CD4-positive, alpha-beta T cell (primary cell): Measurements from ENCODE around the gene EIF2B1. TPM values are rescaled to one million over a fixed set of nuclear protein-coding genes. Genes with fewer than 3 reads are reported as not detected.

Experiments
- ATAC-seq: fragments of 200-7000 bp; cut with Tn5 transposase; one replicate; pipeline ENCODE4 v1.10.0; 2022; ENCODE audit warnings: mild to moderate bottlenecking; ENCODE audit not compliant: poor library complexity
- CTCF ChIA-PET: fragments of 350-600 bp; sonication (Branson Sonifier 250); formaldehyde crosslinking; loops from one replicate; lab custom pipeline; 2021; ENCODE audit warnings: antibody characterized with exemption, inconsistent platforms; lab: Charles Lee
- POLR2A ChIA-PET: fragments of 350-600 bp; sonication (Branson Sonifier 250); formaldehyde crosslinking; loops from one replicate; lab custom pipeline; 2021; ENCODE audit warnings: antibody characterized with exemption, inconsistent platforms; lab: Charles Lee
- DNase-seq, 14 experiments: peaks; one replicate each; pipeline ENCODE4 v3.0.0-alpha.2; 2013 to 2020; ENCODE audit warnings: mixed read lengths in 2 of 14
- H3K27ac ChIP-seq, 2 donors: one replicate each; pipeline versions ENCODE4 v1.5.1 to v1.7.0; 2013; ENCODE audit warnings: low read length in 2 of 2, low read depth in 1 of 2, mild to moderate bottlenecking in 1 of 2
- H3K27me3 ChIP-seq, 2 experiments: 1 replicate in 1 of 2; 2 replicates in 1 of 2; pipeline versions ENCODE4 v1.6.1 to v1.7.0; 2013; ENCODE audit warnings: low read length in 2 of 2, control low read depth in 1 of 2, mild to moderate bottlenecking in 1 of 2, moderate library complexity in 1 of 2; ENCODE audit not compliant: insufficient read depth in 2 of 2, control insufficient read depth in 1 of 2
- H3K36me3 ChIP-seq: one replicate; pipeline ENCODE4 v1.6.1; 2013; ENCODE audit warnings: low read length, control low read depth; ENCODE audit not compliant: insufficient read depth
- H3K4me1 ChIP-seq: one replicate; pipeline ENCODE4 v1.6.1; 2013; ENCODE audit warnings: low read length, control low read depth; ENCODE audit not compliant: insufficient read depth
- H3K4me3 ChIP-seq: one replicate; pipeline ENCODE4 v1.5.1; 2013; ENCODE audit warnings: mild to moderate bottlenecking, low read length, moderate library complexity
- H3K9me3 ChIP-seq, 2 experiments: 1 replicate in 1 of 2; 2 replicates in 1 of 2; pipeline versions ENCODE4 v1.6.1 to v1.7.0; 2013; ENCODE audit warnings: low read length in 2 of 2, mild to moderate bottlenecking in 2 of 2, control low read depth in 1 of 2, moderate library complexity in 1 of 2; ENCODE audit not compliant: control insufficient read depth in 1 of 2, insufficient read depth in 1 of 2
- H3K27ac Mint-ChIP-seq: one replicate; pipeline ENCODE4 v1.8.0; 2020; ENCODE audit warnings: mixed read lengths
- H3K27me3 Mint-ChIP-seq: one replicate; pipeline ENCODE4 v1.8.0; 2021; ENCODE audit warnings: mixed read lengths
- H3K36me3 Mint-ChIP-seq: one replicate; pipeline ENCODE4 v1.8.0; 2021; ENCODE audit warnings: low read depth, mixed read lengths
- H3K4me1 Mint-ChIP-seq: one replicate; pipeline ENCODE4 v1.8.0; 2021; ENCODE audit warnings: low read depth, mixed read lengths
- H3K4me3 Mint-ChIP-seq: one replicate; pipeline ENCODE4 v1.8.0; 2020; ENCODE audit warnings: mild to moderate bottlenecking, mixed read lengths
- H3K9me3 Mint-ChIP-seq: one replicate; pipeline ENCODE4 v1.8.0; 2020; ENCODE audit warnings: mixed read lengths
- CTCF ChIP-seq: fragments of 200-600 bp; IDR thresholded peaks from one replicate; pipeline ENCODE4 v1.8.0; 2022; ENCODE audit warnings: antibody characterized with exemption, mild to moderate bottlenecking
- intact Hi-C, 2 experiments: fragments of 100-400 bp; cut with DNase I in 1 of 2; cut with micrococcal nuclease in 1 of 2; formaldehyde crosslinking; loops; one replicate each; pipeline versions ENCODE4 v1.15.1 to v1.9.0; 2023 to 2025; cut with DNase I, micrococcal nuclease
- total RNA-seq, 174 experiments: library from RNA in 2 of 174; stranded (reverse) in 2 of 174; gene quantifications; one replicate each; pipeline ENCODE4 v1.2.3 and lab custom pipeline; 2021 to 2026

EIF2B1 gene
- total RNA-seq, 2 experiments from 2014 or later = 36.0 to 37.3 TPM

GRCh38 chr12:123657211-123657610 lies 23.7 kb upstream of the EIF2B1 start:
- peaks cover 6% of the 10 kb centered on the region for H3K4me1 Mint-ChIP-seq
- ATAC-seq = no peak
- H3K27me3 Mint-ChIP-seq = no peaks in the 10 kb centered on the region
- H3K27me3 ChIP-seq = no peaks in the 10 kb centered on the region
- H3K9me3 ChIP-seq = no peaks in the 10 kb centered on the region
- H3K36me3 Mint-ChIP-seq = peaks cover 66% of the 10 kb centered on the region
- no peak for DNase-seq
- no peak overlapping the region for H3K27ac ChIP-seq
- POLR2A ChIA-PET = no interaction called here
- peaks cover 36% of the 10 kb centered on the region for H3K36me3 ChIP-seq
- no peak overlapping the region for H3K27ac Mint-ChIP-seq
- H3K9me3 Mint-ChIP-seq = no peaks in the 10 kb centered on the region
- no peak overlapping the region for H3K4me3 Mint-ChIP-seq
- CTCF ChIA-PET = no interaction called here
- H3K4me1 ChIP-seq = no peaks in the 10 kb centered on the region
- TF ChIP-seq CTCF = no peak
- no peak overlapping the region for H3K4me3 ChIP-seq
- intact Hi-C loops = no loop called here

GRCh38 chr12:123656392-123656791 lies 22.9 kb upstream of the EIF2B1 start:
- CTCF ChIA-PET = no interaction called here
- no peaks in the 10 kb centered on the region for H3K9me3 ChIP-seq
- TF ChIP-seq CTCF = no peak
- no peak overlapping the region for H3K27ac ChIP-seq
- H3K9me3 Mint-ChIP-seq = no peaks in the 10 kb centered on the region
- no peaks in the 10 kb centered on the region for H3K4me1 ChIP-seq
- ATAC-seq = no peak
- H3K27me3 Mint-ChIP-seq = no peaks in the 10 kb centered on the region
- H3K4me1 Mint-ChIP-seq = peaks cover 6% of the 10 kb centered on the region
- no peak overlapping the region for H3K27ac Mint-ChIP-seq
- intact Hi-C loops = no loop called here
- DNase-seq = no peak
- peaks cover 43% of the 10 kb centered on the region for H3K36me3 ChIP-seq
- POLR2A ChIA-PET = no interaction called here
- H3K4me3 Mint-ChIP-seq = no peak overlapping the region
- H3K36me3 Mint-ChIP-seq = peaks cover 75% of the 10 kb centered on the region
- no peaks in the 10 kb centered on the region for H3K27me3 ChIP-seq
- H3K4me3 ChIP-seq = no peak overlapping the region

DNA sequence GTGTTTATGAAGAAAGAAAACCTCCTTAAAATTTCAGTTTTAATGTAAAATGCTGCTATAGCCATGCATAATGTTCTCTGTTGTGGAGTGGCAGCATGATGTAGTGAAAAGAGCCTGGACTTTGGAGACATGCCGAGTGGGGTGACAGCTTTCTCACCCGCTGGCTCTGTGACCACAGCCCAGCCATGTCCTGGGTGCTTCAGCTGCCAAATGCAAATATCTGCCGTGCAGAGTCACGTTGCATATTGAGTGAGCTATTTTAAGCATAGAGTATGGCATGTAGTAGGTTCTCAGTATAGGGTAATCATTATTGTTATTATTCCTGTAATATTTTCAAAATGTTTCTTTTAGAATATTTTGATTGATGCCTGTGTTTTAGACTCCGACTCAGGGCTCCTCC lies 21.9 kb upstream of the EIF2B1 start:
- H3K36me3 Mint-ChIP-seq = peaks cover 81% of the 10 kb centered on the region
- no peaks in the 10 kb centered on the region for H3K27me3 Mint-ChIP-seq
- no peaks in the 10 kb centered on the region for H3K9me3 Mint-ChIP-seq
- POLR2A ChIA-PET = no interaction called here
- Histone ChIP-seq H3K4me3 (no peak overlapping the region), H3K4me1 (no peaks in the 10 kb centered on the region), H3K9me3 (no peaks in the 10 kb centered on the region), H3K27me3 (no peaks in the 10 kb centered on the region), H3K36me3 (peaks cover 52% of the 10 kb centered on the region), H3K27ac (no peak overlapping the region)
- ATAC-seq (no peak), DNase-seq (no peak)
- no peak for TF ChIP-seq CTCF
- CTCF ChIA-PET = no interaction called here
- intact Hi-C loops = no loop called here
- H3K27ac Mint-ChIP-seq = no peak overlapping the region
- H3K4me3 Mint-ChIP-seq = no peak overlapping the region
- peaks cover 6% of the 10 kb centered on the region for H3K4me1 Mint-ChIP-seq
